HCT116 (cell line): Measurements from ENCODE around the gene GRB2.

Experiments
- CEBPB ChIP-seq: IDR thresholded peaks from 2 replicates; pipeline ENCODE4 v1.6.1; 2012; ENCODE audit warnings: low read depth
- CTCF ChIP-seq, 3 experiments: fragments of 200-600 bp in 1 of 3; sonication (generic) in 1 of 3; IDR thresholded peaks in 2 of 3; conservative IDR thresholded peaks in 1 of 3; 2 replicates each; pipeline ENCODE4 v1.5.1; 2012 to 2017; ENCODE audit warnings: low read depth in 2 of 3, low read length in 2 of 3, antibody characterized with exemption in 1 of 3, borderline replicate concordance in 1 of 3, control low read depth in 1 of 3, mild to moderate bottlenecking in 1 of 3, mixed read lengths in 1 of 3, mixed run types in 1 of 3, moderate library complexity in 1 of 3; ENCODE audit not compliant: insufficient read depth in 1 of 3
- ELF1 ChIP-seq: IDR thresholded peaks from 2 replicates; pipeline ENCODE4 v1.6.1; 2012; ENCODE audit warnings: low read depth, borderline replicate concordance
- EZH2 ChIP-seq: fragments of 200-600 bp; sonication (generic); IDR thresholded peaks from 2 replicates; pipeline ENCODE4 v1.6.1; 2017; ENCODE audit warnings: antibody characterized with exemption, mixed run types
- EZH2phosphoT487 ChIP-seq: fragments of 200-600 bp; IDR thresholded peaks from 2 replicates; pipeline ENCODE4 v1.6.1; 2018; ENCODE audit warnings: antibody characterized with exemption, borderline replicate concordance
- MAX ChIP-seq: IDR thresholded peaks from 2 replicates; pipeline ENCODE4 v1.6.1; 2012
- POLR2A ChIP-seq: IDR thresholded peaks from 2 replicates; pipeline ENCODE4 v1.7.0; 2011; ENCODE audit warnings: borderline replicate concordance; ENCODE audit not compliant: insufficient read depth, insufficient read length; ENCODE audit errors: extremely low read depth
- POLR2AphosphoS5 ChIP-seq: IDR thresholded peaks from 2 replicates; pipeline ENCODE4 v1.6.1; 2011; ENCODE audit warnings: mild to moderate bottlenecking, low read depth, low read length, moderate library complexity
- RAD21 ChIP-seq: IDR thresholded peaks from 2 replicates; pipeline ENCODE4 v1.6.1; 2012; ENCODE audit warnings: low read depth, mild to moderate bottlenecking
- REST ChIP-seq: IDR thresholded peaks from 2 replicates; pipeline ENCODE4 v1.6.1; 2012; ENCODE audit warnings: low read depth
- SRF ChIP-seq: IDR thresholded peaks from 2 replicates; pipeline ENCODE4 v1.6.1; 2012; ENCODE audit warnings: low read depth
- ZBTB33 ChIP-seq: IDR thresholded peaks from 2 replicates; pipeline ENCODE4 v1.6.1; 2011; ENCODE audit warnings: mild to moderate bottlenecking, low read length, moderate library complexity; ENCODE audit not compliant: insufficient replicate concordance; ENCODE audit errors: extremely low read depth

- TF ChIP-seq POLR2A (no peak), CTCF (IDR thresholded peaks at IDR 0.05 in 2 of 3, conservative IDR thresholded peaks at IDR 0.05 in 1 of 3; ENCODE audit: borderline replicate concordance in 1 of 3, insufficient read depth in 1 of 3, low read depth in 2 of 3, low read length in 2 of 3) (no peak), POLR2AphosphoS5 (no peak), REST (no peak), ZBTB33 (no peak), MAX (no peak), RAD21 (no peak), EZH2 (no peak), CEBPB (no peak), EZH2phosphoT487 (no peak), SRF (no peak), ELF1 (no peak)
Measured at GRCh38 chr17:75380750-75381149, 24.7 kb downstream of the GRB2 start.
